ENCODE measurements around the gene GPHA2.

Gene GPHA2

DNA sequence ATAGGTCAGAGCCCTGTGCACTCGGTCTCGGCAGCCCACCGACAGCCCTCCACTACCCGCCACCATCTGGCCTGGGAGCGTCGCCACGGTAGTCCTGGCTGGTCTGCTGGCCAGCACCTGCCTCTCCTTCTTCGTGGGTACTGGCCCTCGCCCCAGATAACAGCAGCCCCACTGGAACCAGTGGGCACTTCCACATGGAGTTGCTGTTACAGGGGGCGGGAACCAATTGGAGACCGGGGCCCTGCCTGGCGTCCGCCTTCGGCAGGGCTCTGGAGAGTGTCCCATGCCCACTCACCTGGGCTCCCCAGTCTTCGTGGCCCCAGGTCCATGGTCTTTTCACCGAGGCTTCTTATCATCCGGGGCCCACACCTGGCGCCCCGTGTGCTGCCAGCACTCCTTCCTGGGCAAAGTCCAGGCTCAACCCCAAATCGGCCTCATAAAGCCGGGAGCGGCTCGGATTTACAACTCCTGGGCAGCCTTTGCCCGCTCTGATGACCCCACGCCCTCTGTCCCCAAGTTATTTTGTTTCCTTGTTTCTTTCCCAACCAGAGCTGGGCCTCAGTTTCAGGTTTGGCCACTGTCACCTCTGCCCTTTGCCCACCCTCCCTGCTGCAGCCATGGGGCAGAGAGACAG, 44.4 kb downstream of the GPHA2 start:
- no peak for DNase-seq (ENCODE audit: low read depth in 2 of 2)

DNA sequence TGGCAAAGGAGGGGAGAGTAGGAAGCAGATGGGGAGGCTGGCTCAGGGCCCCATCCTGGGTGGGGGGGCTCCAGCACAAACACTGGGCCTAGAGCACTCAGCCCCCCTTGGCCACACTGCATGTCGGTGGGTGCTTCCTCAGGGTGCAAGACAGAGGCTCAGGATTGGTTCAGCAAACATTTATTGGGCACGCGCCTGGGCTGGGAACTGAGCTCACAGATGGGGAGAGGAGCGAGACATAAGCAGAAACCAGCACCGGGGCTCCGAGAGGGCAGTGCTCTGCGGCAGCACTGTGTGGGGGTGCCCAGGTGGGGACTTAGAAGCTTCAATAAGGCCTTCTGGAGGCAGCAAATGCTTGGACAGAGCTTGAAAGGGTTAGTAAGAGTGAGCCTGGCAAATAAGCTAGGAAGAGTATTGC, 45.2 kb downstream of the GPHA2 start:
- no peak for DNase-seq (ENCODE audit: low read depth in 2 of 2)

DNA sequence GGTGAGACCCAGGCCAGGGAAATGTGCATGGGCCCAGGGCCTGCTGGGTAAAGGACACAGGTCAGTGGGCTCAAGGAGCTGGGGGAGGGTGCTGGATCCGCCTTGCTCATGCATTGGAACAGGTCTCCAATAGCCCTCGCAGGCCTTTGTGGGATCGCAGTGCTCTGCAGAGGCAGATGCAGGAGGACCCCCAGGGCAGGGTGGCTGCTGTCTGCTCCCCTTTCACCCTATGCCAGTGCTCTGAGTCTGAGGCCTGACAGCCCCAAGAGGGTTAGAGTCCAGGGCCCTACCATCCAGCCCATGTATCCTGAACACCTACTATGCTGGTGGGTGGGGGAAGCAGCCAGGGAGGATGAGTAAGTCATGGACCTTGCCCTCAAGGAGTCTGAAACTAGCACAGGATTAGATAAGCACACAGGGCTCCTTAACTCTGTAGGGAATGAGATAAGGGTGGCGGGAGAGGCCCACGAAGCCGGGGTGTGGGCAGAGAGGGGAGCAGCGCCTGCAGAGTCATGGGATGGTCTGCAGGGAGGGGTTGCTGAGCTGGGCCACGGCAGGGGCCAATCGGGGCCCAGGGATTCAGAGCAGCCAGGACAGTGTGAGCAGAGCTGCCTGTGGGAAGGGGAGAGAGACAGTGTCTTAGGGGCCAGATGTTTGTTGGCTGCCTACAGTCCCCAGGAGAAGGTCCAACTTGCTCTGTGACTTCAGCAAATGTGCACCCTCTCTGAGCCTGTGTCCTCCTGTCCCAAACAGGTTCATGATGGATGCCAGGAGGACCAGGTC, 46.8 kb downstream of the GPHA2 start:
- no peak for DNase-seq (ENCODE audit: low read depth in 2 of 2)

DNA sequence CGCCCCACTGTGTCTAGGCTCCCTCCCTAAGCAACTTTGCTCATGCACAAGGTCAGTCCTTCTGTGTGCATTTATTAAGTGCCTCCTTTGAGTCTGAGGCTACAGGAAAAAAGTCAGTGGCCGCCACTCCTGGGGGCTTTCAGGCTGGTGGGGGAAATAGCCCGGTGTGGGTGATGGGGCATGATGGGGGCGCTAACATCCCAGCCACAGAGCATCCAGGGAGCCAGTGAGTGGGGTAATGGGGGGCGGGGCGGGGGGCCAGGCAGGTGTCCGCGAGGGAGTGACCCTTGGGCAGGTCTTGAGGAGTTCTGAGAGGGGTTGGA, 47.3 kb downstream of the GPHA2 start:
- no peak for DNase-seq (ENCODE audit: low read depth in 2 of 2)

DNA sequence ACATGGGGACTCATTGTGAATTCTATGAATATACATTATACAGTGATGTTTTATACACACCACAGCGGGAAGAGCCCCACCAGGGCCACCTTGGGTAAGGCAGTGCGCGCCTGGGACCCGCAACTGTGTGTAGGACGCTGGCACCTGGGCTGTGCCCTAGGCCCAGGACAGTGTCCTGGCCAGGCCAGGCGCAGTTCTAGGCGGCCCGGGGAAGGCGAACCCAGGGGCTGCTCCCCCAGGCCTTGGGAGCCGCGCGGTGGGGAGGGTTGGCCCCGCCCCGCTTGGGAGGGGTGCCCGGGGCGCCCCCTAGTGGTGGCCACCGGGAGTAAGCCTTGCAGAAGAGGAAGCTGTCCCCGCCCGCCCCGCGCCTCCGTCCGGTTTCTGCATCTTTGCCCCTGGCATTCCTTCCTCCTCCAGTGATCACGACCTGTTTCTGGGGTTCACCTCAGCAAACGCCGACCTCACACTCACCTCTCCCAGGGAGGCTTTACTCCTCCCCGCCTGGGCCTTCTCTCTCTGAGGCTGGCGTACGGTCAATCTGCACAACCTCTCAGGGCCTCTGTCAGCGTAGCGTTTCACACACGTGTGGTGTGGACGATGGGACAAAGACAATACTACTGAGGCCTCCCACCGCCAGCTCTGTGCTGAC, 47.8 kb downstream of the GPHA2 start:
- no peak for DNase-seq (ENCODE audit: low read depth in 2 of 2)

DNA sequence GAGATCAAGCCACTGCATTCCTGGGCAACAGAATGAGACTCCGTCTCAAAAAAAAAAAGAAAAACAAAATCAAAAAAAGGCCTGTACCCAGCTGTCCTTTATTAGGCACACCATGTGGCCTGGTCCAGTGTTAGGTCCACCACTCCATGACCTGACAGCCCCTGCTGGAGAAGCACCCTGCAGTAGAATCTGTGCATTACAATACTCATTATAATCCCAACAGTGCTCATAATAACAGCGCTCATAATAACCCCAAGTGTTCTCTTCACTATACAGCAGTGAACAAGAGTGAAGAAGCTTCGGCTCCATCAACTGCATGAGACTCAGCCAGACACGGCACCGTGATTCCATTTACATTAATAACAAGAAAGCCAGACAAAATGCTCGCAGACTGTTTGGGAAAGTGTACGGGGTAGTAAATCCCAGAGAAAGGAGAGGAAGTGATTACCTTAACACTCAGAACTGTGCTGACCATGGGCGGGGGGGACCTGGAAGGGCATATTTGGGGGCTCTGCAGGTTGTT, 48.4 kb downstream of the GPHA2 start:
- no peak for DNase-seq (ENCODE audit: low read depth in 2 of 2)

DNA sequence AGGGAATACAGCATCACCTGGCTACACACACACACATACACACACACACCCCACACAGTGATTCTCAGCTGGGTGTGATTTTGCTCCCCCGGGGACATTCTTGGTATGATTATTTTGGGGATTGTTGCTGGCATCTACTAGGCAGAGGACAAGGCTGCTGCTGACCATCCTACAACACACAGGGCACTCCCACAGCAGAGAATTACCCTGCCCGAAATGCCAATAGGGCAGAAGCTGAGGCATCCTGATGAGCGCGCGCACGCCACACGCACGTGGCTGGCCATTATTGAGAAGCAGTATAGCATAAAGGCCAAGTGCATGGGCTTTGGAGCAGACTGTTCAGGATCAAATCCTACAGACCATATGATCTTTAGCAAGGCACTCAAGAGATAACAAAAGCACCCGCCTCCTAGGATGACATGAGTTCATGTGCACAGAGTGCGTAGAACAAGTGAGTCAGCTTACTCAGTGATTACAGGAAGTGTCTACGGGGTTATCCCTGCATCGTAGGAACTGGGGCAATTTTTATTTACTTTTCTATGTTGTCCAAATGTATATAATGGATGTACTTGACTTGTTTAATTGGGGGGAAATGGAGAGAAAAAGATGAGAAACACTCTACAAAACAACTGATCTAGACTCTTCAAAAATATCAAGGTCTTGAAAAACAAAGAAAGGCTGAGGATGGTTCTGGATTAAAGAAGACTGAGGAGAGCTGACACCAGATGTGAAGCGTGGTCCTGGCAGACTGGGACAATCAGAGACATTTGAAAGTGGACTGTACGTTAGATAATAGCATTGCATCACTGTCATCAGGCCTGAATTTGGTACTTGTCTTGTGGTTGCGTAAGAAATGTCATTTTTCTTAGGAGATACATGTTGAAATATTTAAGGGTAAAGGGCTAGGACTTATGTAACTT, 50.1 kb downstream of the GPHA2 start:
- no peak for DNase-seq (ENCODE audit: low read depth in 2 of 2)
